ENCODE results near the gene BROX. TPM values are rescaled to one million over a fixed set of nuclear protein-coding genes. Genes with fewer than 3 reads are reported as not detected.

BROX gene
- total RNA-seq, 2 experiments from 2014 or later = 38.1 to 38.3 TPM

DNA sequence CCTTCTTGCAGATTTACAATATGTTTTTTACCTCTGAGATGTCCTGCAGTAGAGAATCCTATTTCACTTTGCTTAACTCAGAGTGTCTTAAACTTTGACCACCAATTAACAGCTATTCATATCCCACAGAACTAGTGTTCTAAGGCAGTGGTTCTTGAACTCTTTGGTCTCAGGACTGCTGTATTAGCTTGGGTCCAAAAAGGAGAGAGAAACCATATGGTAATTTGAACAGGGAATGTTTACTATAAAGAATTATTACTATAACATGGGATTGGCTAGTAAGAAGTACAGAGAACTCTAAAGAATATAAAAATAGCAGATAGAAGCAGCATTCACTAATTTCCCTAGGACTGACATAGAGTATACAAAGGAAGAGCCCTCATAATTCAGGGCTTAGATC, 56.2 kb downstream of the BROX start:
- POLR2A ChIA-PET = no interaction called here
- CTCF ChIA-PET = no interaction called here

DNA sequence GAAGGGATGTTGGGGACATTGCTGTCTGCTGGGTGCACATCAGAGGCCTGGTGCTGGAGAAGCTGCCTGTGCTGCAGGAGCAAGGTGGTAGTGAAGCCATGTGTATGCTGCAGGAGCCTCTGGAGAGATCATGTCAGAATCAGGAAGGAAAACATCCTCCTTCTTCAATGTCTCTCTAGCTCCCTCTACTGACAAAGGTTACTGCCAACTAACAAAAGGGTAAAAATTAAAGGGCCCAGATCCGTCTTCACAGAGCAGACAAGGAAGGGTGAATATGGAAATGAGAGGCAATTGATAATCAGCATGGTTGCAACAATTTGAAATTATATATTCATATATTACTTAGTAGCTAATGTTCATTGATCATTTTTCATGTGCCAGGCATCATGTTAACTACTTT, 56.8 kb downstream of the BROX start:
- ChIA-PET POLR2A (no interaction called here), CTCF (no interaction called here)

DNA sequence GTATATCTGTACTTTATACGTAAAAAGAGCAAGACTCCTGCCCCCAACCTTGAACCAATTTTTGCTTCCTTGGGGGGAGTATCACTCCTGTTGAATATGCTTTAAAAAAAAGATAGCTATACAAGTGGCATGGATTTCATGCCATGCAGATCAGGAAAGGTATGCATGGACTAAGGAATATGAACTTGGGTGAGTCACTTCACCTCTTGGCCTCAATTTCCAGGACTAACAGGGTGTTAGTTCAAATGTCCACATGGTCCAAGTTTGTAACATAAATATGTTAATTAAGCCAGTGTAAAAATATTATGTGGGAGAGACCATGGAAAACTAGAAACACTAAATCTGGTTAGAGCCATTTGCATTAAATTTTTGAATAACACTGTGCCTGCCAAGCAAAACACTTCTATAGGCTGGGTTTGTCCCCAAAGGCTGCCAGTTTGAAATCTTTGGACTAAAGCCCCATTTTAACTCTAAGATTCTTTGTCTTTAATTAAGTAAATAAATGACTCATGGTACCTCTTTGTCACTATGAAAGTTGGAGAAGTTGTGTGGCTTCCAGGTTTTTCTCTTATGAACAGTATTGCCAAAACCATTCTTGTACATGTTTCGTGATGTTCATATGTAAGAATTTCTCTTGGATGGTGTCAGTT, 57.7 kb downstream of the BROX start:
- CTCF ChIA-PET = no interaction called here

DNA sequence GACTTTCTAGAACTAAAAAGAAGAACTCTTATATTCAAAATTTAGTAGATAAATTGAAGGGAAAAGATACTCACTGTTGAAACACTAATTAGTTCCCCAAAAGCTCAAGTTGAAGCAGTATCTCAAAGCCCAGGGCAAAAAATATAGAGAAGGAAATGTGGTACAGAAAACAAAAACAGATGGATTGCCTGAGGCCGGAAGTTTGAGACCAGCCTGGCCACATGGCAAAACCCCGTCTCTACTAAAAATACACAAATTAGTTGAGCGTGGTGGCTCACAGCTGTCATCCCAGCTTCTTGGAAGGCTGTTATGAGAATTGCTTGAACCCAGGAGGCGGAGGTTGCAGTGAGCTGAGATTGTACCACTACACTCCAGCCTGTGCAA, 60.6 kb downstream of the BROX start:
- ChIA-PET POLR2A (no interaction called here), CTCF (no interaction called here)

More for the DNA sequence above, 57.7 kb downstream of the BROX start:
- POLR2A ChIA-PET = no interaction called here

DNA sequence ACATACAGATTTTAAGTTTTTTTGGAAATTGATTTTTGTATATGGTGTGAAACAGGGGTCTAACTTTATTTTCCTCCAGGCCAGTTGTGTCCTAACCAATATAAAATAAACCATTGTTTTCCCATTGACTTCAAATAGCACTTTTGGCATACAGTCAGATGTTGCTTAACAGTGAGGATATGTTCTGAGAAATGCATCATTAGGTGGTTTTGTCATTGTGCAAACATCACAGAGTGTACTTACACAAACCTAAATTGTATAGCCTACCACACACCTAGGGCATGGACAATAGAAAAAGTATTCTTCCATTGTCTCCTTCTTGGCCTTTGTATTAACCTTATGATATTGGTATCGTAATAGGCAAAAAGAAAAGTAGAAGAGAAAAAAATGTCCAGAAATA, 65.1 kb downstream of the BROX start:
- ChIA-PET CTCF (no interaction called here), POLR2A (no interaction called here)

DNA sequence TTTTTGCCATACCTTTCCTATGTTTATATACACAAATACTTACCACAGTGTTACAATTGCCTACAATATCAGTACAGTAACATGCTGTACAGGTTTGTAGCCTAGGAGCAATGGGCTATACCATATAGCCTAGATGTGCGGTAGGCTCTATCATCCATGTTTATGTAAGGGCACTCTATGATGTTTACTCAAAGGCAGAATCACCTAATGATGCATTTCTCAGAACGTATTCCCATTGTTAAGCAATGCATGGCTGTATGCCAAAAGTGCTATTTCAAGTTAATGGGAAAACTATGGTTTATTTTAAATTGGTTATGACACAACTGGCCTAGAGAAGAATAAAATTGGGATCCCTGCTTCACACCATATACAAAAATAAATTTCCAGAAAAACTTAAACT, 65.6 kb downstream of the BROX start:
- CTCF ChIA-PET = no interaction called here
- POLR2A ChIA-PET = no interaction called here

DNA sequence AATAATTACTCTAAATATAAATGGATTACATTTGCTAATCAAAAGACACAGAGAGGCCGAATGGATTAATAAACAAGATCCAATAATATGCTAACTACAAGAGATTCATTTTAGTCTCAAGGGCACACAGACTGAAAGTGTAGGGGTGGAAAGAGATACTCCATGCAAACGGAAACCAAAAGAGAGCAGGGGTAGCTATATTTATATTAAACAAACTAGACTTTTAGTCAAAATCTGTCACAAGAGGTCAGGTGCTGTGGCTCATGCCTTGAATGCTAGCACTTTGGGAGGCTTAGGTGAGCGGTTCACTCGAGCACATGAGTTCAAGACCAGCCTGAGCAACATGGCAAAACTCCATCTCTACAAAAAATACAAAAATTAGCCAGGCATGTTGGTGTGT, 68.9 kb downstream of the BROX start:
- CTCF ChIA-PET = no interaction called here

DNA sequence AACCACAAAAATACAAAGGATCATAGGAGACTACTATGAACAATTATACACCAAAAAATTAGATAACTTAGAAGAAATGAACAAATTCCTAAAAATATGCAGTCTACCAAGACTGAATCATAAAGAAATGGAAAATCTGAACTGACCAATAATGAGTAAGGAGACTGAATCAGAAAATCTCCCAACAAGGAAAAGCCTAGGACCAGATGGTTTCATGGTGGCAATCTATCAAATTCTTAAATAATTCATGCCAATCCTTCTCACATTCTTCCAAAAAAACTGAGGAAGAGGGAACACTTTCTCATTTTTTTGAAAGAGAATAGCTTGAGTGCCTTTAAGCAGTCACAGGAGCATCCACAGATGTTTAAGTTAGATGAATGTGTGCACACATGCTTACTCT, 70.7 kb downstream of the BROX start:
- CTCF ChIA-PET = no interaction called here
- POLR2A ChIA-PET = no interaction called here

More for the DNA sequence above, 68.9 kb downstream of the BROX start:
- POLR2A ChIA-PET = no interaction called here

DNA sequence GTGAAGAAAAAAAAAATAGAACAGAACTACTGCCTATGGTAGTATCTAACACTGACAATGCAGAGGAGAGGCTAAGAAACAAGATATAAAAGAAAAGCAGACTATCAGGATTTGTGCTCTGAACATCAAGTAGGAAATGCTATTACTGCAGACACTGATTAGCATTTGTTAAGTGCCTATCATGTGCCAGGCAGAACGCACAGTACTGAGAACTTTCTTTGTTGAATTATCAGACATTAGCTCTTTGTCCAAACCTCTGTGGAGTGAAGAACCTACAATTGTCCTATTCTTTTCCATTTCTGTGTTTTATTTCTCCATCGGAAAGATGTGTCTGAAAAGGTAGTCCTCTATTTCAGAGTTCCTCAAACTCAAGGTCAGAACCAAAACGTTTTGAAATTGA, 72.0 kb downstream of the BROX start:
- ChIA-PET POLR2A (no interaction called here), CTCF (no interaction called here)

Other genes starting within 250 kb of the BROX start
- under 1 TPM; 0.34 to 0.65 TPM for gene HHIPL2, start 164.5 kb upstream of the BROX start, total RNA-seq
- 10 to 100 TPM; 22.8 to 25.2 TPM for gene TAF1A, start 122.6 kb upstream of the BROX start, total RNA-seq
- 10 to 100 TPM; 33.9 to 42.9 TPM for gene MIA3, start 94.5 kb upstream of the BROX start, total RNA-seq
- gene AIDA, start 73 bp upstream of the BROX start, total RNA-seq = 10 to 100 TPM; 59.2 to 60.9 TPM
- gene FAM177B, start 24.6 kb downstream of the BROX start, total RNA-seq = not detected
- gene DISP1, start 102.5 kb downstream of the BROX start, total RNA-seq = 1 to 10 TPM; 2.1 to 2.4 TPM

All from activated CD8-positive, alpha-beta memory T cell treated with anti-CD3 and anti-CD28 coated beads for 36 hours (primary cell).